GM18511 (cell line): Measurements from ENCODE around the gene SLC12A9.
"Not testable (repeated sequence)": the region's sequence is repeated elsewhere in the genome, so short reads cannot be mapped to it uniquely, and the experiment has no call there.

ENCODE experiments used
- ATAC-seq: cut with Tn5 transposase; IDR thresholded peaks from one replicate; pipeline ENCODE4 v1.9.1; 2021; ENCODE audit warnings: mild to moderate bottlenecking, moderate library complexity; ENCODE audit not compliant: unreplicated experiment

SLC12A9 gene

GRCh38 chr7:100825215-100825671 is 27.3 kb upstream of the SLC12A9 start:
- ATAC-seq: no peak

GRCh38 chr7:100825751-100826513 is 26.6 kb upstream of the SLC12A9 start:
- ATAC-seq: no peak

DNA sequence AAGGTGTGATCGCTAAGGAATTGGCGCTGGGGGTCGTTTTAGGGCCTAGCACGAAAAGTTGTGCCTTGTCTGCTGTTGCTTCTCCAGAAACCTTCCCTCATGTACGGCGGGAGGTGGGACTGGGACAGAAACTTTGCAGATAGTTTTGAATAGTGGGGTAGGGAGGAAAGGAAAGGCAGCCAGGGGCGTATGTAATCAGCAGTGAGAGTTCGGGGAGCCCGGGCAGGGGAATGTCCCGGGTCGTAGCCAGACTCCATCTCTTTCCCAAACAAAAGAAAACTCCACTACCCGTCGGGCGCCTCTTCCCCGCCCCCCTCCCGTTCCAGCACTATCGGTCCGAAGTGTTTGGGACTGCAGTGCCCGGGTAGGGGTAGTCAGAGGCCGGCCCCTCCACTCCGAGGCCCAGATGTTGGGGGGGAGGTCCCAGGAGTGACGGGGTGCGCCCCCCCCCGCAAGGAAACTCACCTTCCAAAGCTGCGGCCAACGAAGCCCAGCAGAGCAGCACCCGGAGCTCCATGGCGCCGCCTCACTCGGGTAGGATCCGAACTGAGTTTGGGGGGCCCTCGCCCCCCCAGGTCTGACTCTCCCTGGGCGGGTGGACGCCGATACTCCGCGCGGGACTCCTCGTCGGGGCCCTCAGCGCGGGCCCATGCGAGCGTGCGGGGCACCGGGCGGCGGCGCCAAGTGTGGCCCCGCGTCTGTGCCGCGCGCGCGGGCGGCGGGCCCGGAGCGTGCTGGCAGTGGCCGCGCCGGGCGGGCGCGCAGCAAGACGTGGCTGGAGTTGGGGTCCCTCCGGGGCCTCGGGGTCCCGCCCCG is 25.8 kb upstream of the SLC12A9 start:
- no peak for ATAC-seq

- no peak for ATAC-seq
These were observed 24.9 kb upstream of the SLC12A9 start, which contains the start of gene EPHB4 for GRCh38 chr7:100827330-100828226. Gene EPHB4 (minus strand): TSS chr7:100827523. CDS start chr7:100827030, 493 bp downstream.

DNA sequence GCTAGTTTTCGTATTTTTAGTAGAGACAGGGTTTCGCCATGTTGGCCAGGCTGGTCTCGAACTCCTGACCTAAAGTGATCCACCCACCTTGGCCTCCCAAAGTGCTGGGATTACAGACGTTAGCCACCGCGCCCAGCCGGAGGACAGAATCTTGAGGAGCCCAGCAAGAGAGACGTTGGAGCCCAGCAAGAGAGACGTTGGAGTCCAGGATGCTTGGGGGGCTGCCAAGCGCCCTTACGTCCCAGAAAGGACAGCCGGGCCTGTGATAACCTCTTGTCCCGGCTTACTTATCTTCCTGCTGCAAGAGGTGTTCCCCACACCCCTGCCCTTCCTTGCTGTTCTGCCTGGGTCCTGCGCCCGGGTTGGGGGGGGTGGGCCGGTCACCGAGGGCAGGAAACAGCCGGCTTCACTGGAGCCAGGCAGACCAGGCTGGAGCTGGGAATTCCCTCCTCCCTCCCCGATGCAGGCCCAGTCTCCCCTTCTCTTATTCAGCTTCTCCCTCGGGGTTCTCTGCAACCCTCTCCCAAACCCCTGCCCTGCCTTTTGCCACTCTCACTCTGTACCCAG is 23.3 kb upstream of the SLC12A9 start:
- ATAC-seq: no peak

- ATAC-seq: no peak
These were observed 22.1 kb upstream of the SLC12A9 start for GRCh38 chr7:100830396-100830795.

- no peak for ATAC-seq
These were observed 20.3 kb upstream of the SLC12A9 start for GRCh38 chr7:100832281-100832633.

DNA sequence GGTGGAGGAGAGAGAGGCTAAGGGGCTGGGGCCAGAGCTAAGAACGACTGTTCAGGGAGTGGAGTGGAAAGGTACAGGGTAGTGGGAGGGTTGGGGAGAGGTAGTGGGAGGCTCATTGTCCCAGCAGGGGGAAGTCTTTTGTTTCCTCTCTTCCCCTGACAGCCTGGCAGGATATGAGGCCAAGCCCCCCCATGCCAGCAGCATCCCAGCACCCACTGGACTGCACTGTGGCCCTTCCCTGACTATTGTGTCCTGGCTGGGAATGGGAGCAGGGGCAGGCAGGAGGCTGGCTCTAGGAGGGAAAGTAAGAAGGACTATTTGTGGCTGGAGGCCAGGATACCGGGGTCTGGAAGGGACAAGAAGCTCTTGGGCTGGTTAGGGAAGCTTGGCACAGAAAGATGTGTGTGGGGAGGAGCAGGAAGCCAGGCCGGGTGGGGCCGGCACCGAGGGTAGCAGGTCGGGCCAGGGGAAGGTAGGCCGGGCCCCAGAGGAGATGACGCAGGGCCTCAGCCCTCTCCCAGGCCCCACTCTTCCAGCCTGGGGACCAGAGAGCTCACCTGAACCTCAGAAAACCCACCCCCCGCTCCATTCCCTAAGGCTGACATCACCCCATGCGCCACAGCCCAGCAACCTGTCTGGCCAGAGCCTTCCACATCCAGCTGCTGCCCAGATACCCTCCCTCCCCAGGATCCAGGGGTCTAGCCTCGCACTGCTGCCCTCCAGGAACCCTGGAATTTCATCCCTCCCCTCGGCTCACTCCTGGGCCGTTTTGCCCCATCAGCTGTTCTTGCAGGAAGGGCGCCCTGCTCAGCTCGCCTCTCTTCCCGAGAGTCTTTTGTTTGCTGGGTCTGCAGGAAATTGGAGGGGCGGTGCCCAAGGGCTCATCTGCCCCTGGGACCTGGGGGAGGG is 16.4 kb upstream of the SLC12A9 start:
- no peak for ATAC-seq

GRCh38 chr7:100836812-100837098 is 15.8 kb upstream of the SLC12A9 start:
- no peak for ATAC-seq

- ATAC-seq: peak; percentile 69
These were observed 15.2 kb upstream of the SLC12A9 start for GRCh38 chr7:100837099-100837836.

- no peak for ATAC-seq
These were observed 13.2 kb upstream of the SLC12A9 start for GRCh38 chr7:100839361-100839760.

- no peak for ATAC-seq
These were observed 11.9 kb upstream of the SLC12A9 start for GRCh38 chr7:100840470-100841100.

GRCh38 chr7:100847360-100847759 is 5.2 kb upstream of the SLC12A9 start:
- ATAC-seq: no peak

- no peak for ATAC-seq
These were observed 1.8 kb downstream of the SLC12A9 start for GRCh38 chr7:100854146-100854895.

GRCh38 chr7:100854899-100855298 is 2.4 kb downstream of the SLC12A9 start:
- not testable (repeated sequence) for ATAC-seq

GRCh38 chr7:100855515-100855914 is 3.0 kb downstream of the SLC12A9 start:
- no peak for ATAC-seq

- no peak for ATAC-seq
These were observed 4.4 kb downstream of the SLC12A9 start for GRCh38 chr7:100856871-100857282.

GRCh38 chr7:100859856-100860255 is 7.3 kb downstream of the SLC12A9 start:
- no peak for ATAC-seq
